KOPT-K1 (cell line): Measurements from ENCODE around the gene UST.

Source experiments
- H3K27ac ChIP-seq: fragments of 200-600 bp; sonication (generic); 2 replicates; pipeline ENCODE4 v1.5.1; 2016; ENCODE audit warnings: antibody characterized with exemption, mild to moderate bottlenecking, low read depth, low read length; ENCODE audit not compliant: poor library complexity, severe bottlenecking
- H3K36me3 ChIP-seq: fragments of 200-600 bp; sonication (generic); 2 replicates; pipeline ENCODE4 v1.5.1; 2017; ENCODE audit warnings: antibody characterized with exemption, mild to moderate bottlenecking, low read length, moderate library complexity; ENCODE audit not compliant: insufficient read depth
- H3K9me3 ChIP-seq: fragments of 200-600 bp; sonication (generic); 2 replicates; pipeline ENCODE4 v1.5.1; 2017; ENCODE audit warnings: antibody characterized with exemption, low read length, mild to moderate bottlenecking; ENCODE audit not compliant: insufficient read depth, poor library complexity, severe bottlenecking

UST gene

GRCh38 chr6:148925701-148926100 is 178.9 kb downstream of the UST start:
- Histone ChIP-seq H3K36me3 (no peaks in the 10 kb centered on the region), H3K9me3 (no peaks in the 10 kb centered on the region), H3K27ac (no peak overlapping the region)

- no peaks in the 10 kb centered on the region for H3K36me3 ChIP-seq
- no peaks in the 10 kb centered on the region for H3K9me3 ChIP-seq
- no peak overlapping the region for H3K27ac ChIP-seq
Measured at GRCh38 chr6:148926478-148926877, 179.6 kb downstream of the UST start.

DNA sequence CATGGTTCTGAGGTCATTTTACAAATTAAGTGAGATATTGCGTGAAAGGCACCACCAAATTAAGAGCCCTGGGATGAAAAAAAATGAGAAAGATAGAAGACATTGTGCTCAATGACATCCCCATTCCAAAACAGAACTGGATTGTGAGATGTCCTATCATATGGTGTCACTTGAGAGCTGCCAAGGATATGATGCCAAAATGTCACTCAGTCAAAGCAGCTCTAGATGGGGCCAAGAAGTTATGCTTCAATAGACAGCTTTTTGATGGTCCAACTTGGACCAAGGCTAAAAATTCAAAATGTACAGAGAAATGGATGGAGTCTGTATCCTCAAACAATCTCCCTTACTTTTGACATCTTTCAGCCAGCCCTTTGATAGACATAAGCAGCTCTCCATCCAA is 180.8 kb downstream of the UST start:
- no peak overlapping the region for H3K27ac ChIP-seq
- no peaks in the 10 kb centered on the region for H3K9me3 ChIP-seq
- H3K36me3 ChIP-seq, result no peaks in the 10 kb centered on the region

DNA sequence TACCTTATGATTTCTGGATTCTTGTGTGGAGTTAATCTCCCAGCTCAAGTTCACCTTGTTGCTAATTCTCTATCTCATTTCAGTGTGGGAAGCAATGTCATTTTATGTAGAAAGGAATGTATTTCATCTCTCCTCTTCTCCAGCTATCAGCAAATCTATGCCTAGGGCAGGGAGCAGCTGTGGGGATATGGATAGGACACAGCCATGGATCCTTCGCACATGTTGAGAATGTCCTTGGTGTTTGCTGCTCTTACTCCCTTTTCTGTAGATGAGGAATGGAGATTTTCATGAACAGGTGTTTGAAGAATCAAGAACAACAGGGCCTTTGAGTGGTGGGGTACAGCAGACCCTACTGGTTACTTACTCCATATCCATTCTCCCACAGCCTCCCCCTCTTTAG is 182.0 kb downstream of the UST start:
- Histone ChIP-seq H3K36me3 (no peaks in the 10 kb centered on the region), H3K9me3 (no peaks in the 10 kb centered on the region), H3K27ac (no peak overlapping the region)

- no peaks in the 10 kb centered on the region for H3K9me3 ChIP-seq
- no peak overlapping the region for H3K27ac ChIP-seq
Measured at GRCh38 chr6:148932208-148932607, 185.4 kb downstream of the UST start.

GRCh38 chr6:148932731-148933130 is 185.9 kb downstream of the UST start:
- Histone ChIP-seq H3K36me3 (no peaks in the 10 kb centered on the region), H3K27ac (no peak overlapping the region), H3K9me3 (no peaks in the 10 kb centered on the region)

More at GRCh38 chr6:148932208-148932607, 185.4 kb downstream of the UST start:
- no peaks in the 10 kb centered on the region for H3K36me3 ChIP-seq

DNA sequence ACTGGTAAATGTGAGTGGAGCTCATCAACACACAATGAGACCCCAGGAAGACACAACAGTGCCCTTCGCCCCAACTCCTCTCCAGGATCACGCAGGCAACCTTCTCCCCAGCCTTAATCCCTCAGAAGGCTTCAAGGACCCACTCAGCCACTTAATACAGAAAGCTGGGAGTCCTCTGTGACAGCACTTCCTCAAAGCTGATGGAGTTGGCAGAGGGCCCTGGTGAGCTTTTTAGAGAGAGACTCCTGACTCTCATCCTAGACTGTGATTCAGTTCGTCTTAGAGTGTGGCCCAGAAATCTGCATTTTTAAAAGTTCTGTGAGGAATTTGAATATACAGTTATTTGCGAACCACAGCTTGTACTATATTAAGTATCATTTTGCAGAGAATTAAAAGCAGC is 187.7 kb downstream of the UST start:
- Histone ChIP-seq H3K9me3 (no peaks in the 10 kb centered on the region), H3K36me3 (no peaks in the 10 kb centered on the region), H3K27ac (no peak overlapping the region)

GRCh38 chr6:148934961-148935360 is 188.1 kb downstream of the UST start:
- no peaks in the 10 kb centered on the region for H3K36me3 ChIP-seq
- H3K9me3 ChIP-seq, result no peaks in the 10 kb centered on the region
- H3K27ac ChIP-seq, result no peak overlapping the region

- Histone ChIP-seq H3K27ac (no peak overlapping the region), H3K9me3 (no peaks in the 10 kb centered on the region), H3K36me3 (no peaks in the 10 kb centered on the region)
Measured at GRCh38 chr6:148935705-148936435, 189.0 kb downstream of the UST start.

- H3K9me3 ChIP-seq, result no peaks in the 10 kb centered on the region
- no peak overlapping the region for H3K27ac ChIP-seq
Measured at GRCh38 chr6:148943451-148943850, 196.6 kb downstream of the UST start.

DNA sequence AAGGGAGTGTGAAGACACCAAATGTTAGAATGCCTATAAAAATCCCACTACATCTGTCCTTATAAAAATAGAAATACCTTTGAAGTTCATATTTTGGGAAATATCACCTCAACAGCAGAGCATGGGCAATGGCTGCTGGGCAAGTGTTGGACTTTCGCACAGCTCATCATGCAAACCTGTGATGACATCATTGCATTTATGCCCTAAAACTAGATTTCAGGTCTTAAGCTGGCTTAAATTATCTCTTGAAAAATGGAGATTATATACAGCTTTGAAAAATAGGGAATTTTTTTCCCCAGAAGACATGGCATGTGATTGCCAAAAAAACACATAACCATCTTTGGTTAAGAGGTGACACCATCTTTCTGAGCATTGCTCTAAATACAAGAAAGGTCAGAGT is 197.8 kb downstream of the UST start:
- H3K9me3 ChIP-seq, result no peaks in the 10 kb centered on the region

More at GRCh38 chr6:148943451-148943850, 196.6 kb downstream of the UST start:
- H3K36me3 ChIP-seq, result no peaks in the 10 kb centered on the region

DNA sequence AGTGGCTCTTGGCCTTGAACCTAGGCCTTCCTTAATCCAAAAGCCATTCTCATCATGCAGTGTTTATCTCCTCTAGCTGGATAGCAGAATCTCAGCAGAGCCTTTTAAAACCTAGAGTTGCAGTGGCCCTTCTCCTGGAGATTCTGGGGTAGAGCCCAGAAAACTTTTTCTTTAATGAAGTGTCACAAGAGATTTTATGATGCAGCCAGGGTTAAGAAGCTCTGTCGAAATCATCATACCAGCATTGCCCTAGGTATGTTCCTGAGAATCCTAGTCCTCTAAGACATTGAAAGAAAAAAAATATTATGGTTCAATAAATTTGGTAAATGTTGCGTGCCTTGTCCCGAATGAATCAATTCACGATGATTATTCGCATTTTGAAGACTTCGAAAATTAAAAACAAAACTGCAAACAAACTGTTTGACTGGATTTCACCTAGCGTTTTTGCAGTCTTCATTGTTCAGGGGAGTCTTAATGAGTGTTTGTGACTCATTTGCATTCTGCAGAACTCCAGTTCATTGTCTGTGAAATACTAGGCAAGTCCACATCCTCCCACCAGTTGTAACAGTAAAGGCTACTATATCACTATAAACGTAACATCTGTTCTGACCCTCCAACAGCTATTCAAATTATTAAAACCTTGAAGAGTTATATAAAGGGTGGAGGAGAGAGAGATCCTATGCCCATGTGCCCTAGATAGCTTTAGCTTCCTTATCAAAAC is 198.6 kb downstream of the UST start:
- Histone ChIP-seq H3K27ac (no peak overlapping the region), H3K9me3 (no peaks in the 10 kb centered on the region), H3K36me3 (no peaks in the 10 kb centered on the region)

More for the DNA sequence above, 197.8 kb downstream of the UST start:
- H3K27ac ChIP-seq, result no peak overlapping the region
- H3K36me3 ChIP-seq, result no peaks in the 10 kb centered on the region

GRCh38 chr6:148947621-148948444 is 201.0 kb downstream of the UST start:
- no peaks in the 10 kb centered on the region for H3K9me3 ChIP-seq
- no peak overlapping the region for H3K27ac ChIP-seq
- no peaks in the 10 kb centered on the region for H3K36me3 ChIP-seq

DNA sequence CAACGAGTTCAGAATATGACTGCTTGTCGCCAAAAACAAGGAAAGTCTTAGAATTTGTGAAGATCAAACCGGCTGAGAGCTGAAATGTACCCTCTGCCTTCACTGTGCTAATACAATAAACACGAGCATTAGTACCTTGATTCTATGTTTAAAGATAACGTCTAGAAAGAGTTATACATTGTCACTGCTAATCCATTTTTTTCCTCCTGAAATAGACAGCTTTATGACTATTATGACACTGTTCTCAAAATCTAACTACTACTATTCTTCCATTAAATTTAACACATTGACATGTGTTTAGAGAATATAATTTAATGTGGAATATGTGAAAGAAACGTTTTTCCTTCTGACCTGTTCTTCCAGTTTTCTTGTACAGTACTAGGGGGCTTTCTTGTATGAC is 204.8 kb downstream of the UST start:
- H3K9me3 ChIP-seq, result peaks cover 8% of the 10 kb centered on the region
- no peaks in the 10 kb centered on the region for H3K36me3 ChIP-seq
- no peak overlapping the region for H3K27ac ChIP-seq
